H9 (cell line): Measurements from ENCODE around the gene MYH9. TPM values are rescaled to one million over a fixed set of nuclear protein-coding genes. Genes with fewer than 3 reads are reported as not detected.

Experiments used
- DNase-seq: peaks from one replicate; pipeline ENCODE4 v3.0.0-alpha.2; 2017
- H2AFZ ChIP-seq: one replicate; pipeline ENCODE4 v1.6.1; 2013; ENCODE audit warnings: mild to moderate bottlenecking, low read length, control low read depth, moderate library complexity
- H2AK5ac ChIP-seq: 2 replicates; pipeline ENCODE4 v1.6.1; 2013; ENCODE audit warnings: low read length, control low read depth, mixed read lengths; ENCODE audit not compliant: insufficient read length
- H2BK120ac ChIP-seq: one replicate; pipeline ENCODE4 v1.6.1; 2013; ENCODE audit warnings: low read depth, mild to moderate bottlenecking, low read length, control low read depth, inconsistent platforms; ENCODE audit not compliant: poor library complexity, severe bottlenecking
- H2BK12ac ChIP-seq: 2 replicates; pipeline ENCODE4 v1.6.1; 2013; ENCODE audit warnings: low read length, control low read depth, mixed read lengths, low read depth; ENCODE audit not compliant: insufficient read length
- H2BK15ac ChIP-seq: 2 replicates; pipeline ENCODE4 v1.6.1; 2013; ENCODE audit warnings: low read depth, low read length, control low read depth
- H2BK20ac ChIP-seq: one replicate; pipeline ENCODE4 v1.6.1; 2013; ENCODE audit warnings: low read depth, mild to moderate bottlenecking, low read length, control low read depth, inconsistent platforms; ENCODE audit not compliant: poor library complexity, severe bottlenecking
- H2BK5ac ChIP-seq: 2 replicates; pipeline ENCODE4 v1.6.1; 2013; ENCODE audit warnings: low read length, control low read depth, mixed read lengths; ENCODE audit not compliant: insufficient read length
- H3K14ac ChIP-seq: 2 replicates; pipeline ENCODE4 v1.6.1; 2013; ENCODE audit warnings: low read length, control low read depth; ENCODE audit not compliant: insufficient read depth
- H3K18ac ChIP-seq: 2 replicates; pipeline ENCODE4 v1.6.1; 2013; ENCODE audit warnings: low read depth, mild to moderate bottlenecking, mixed read lengths, low read length, control low read depth; ENCODE audit not compliant: insufficient read length
- H3K23ac ChIP-seq: 2 replicates; pipeline ENCODE4 v1.6.1; 2013; ENCODE audit warnings: low read length, control low read depth, mixed read lengths, low read depth; ENCODE audit not compliant: insufficient read length
- H3K23me2 ChIP-seq: 2 replicates; pipeline ENCODE4 v1.6.1; 2013; ENCODE audit warnings: low read depth, mild to moderate bottlenecking, mixed read lengths, low read length, control low read depth; ENCODE audit not compliant: insufficient read length, poor library complexity, severe bottlenecking
- H3K27ac ChIP-seq: 2 replicates; pipeline ENCODE4 v1.5.1; 2013; ENCODE audit warnings: low read length, control low read depth, mixed read lengths, low read depth; ENCODE audit not compliant: insufficient read length
- H3K27me3 ChIP-seq: 2 replicates; pipeline ENCODE4 v1.6.1; 2013; ENCODE audit warnings: low read length, control low read depth, inconsistent platforms; ENCODE audit not compliant: insufficient read depth
- H3K4ac ChIP-seq: 2 replicates; pipeline ENCODE4 v1.6.1; 2013; ENCODE audit warnings: low read depth, mild to moderate bottlenecking, control low read depth, inconsistent platforms, low read length, moderate library complexity
- H3K4me1 ChIP-seq: 2 replicates; pipeline ENCODE4 v1.6.1; 2013; ENCODE audit warnings: low read length, control low read depth, inconsistent platforms; ENCODE audit not compliant: insufficient read depth
- H3K4me2 ChIP-seq: 2 replicates; pipeline ENCODE4 v1.6.1; 2013; ENCODE audit warnings: low read length, control low read depth, mixed read lengths; ENCODE audit not compliant: insufficient read length, insufficient read depth
- H3K56ac ChIP-seq: 2 replicates; pipeline ENCODE4 v1.6.1; 2013; ENCODE audit warnings: low read depth, mild to moderate bottlenecking, mixed read lengths, low read length, control low read depth; ENCODE audit not compliant: insufficient read length
- H3K79me1 ChIP-seq: 2 replicates; pipeline ENCODE4 v1.6.1; 2013; ENCODE audit warnings: low read depth, mild to moderate bottlenecking, moderate library complexity, low read length, control low read depth, inconsistent platforms; ENCODE audit not compliant: insufficient read depth, poor library complexity, severe bottlenecking
- H3K79me2 ChIP-seq: 2 replicates; pipeline ENCODE4 v1.6.1; 2013; ENCODE audit warnings: low read length, control low read depth, inconsistent platforms; ENCODE audit not compliant: insufficient read depth
- H3K9ac ChIP-seq: 2 replicates; pipeline ENCODE4 v1.6.1; 2013; ENCODE audit warnings: low read length, control low read depth, mixed read lengths; ENCODE audit not compliant: insufficient read length; ENCODE audit errors: extremely low read depth
- H3K9me3 ChIP-seq: one replicate; pipeline ENCODE4 v1.6.1; 2013; ENCODE audit warnings: low read depth, low read length, inconsistent platforms; ENCODE audit not compliant: control insufficient read depth
- H3T11ph ChIP-seq: one replicate; pipeline ENCODE4 v1.6.1; 2013; ENCODE audit warnings: mild to moderate bottlenecking, low read length, control low read depth, inconsistent platforms
- H4K20me1 ChIP-seq: one replicate; pipeline ENCODE4 v1.6.1; 2013; ENCODE audit not compliant: control insufficient read depth, insufficient read length, insufficient read depth
- H4K5ac ChIP-seq: 2 replicates; pipeline ENCODE4 v1.6.1; 2013; ENCODE audit warnings: low read depth, mild to moderate bottlenecking, mixed read lengths, low read length, control low read depth; ENCODE audit not compliant: insufficient read length
- H4K8ac ChIP-seq: replicated peaks from 2 replicates; pipeline ENCODE4 v1.6.1; 2013; ENCODE audit warnings: low read length, control low read depth, mixed read lengths, low read depth; ENCODE audit not compliant: insufficient read length
- H4K91ac ChIP-seq: 2 replicates; pipeline ENCODE4 v1.6.1; 2013; ENCODE audit warnings: low read depth, mild to moderate bottlenecking, moderate library complexity, mixed read lengths, low read length, control low read depth; ENCODE audit not compliant: insufficient read length
- H3K27ac Mint-ChIP-seq, 3 experiments: 2 replicates in 2 of 3; 3 replicates in 1 of 3; pipeline ENCODE4 v1.8.0; 2020 to 2021; ENCODE audit warnings: mixed read lengths in 3 of 3, mild to moderate bottlenecking in 1 of 3, moderate library complexity in 1 of 3
- H3K27me3 Mint-ChIP-seq: 2 replicates; pipeline ENCODE4 v1.8.0; 2021; ENCODE audit warnings: low read depth, mild to moderate bottlenecking, moderate library complexity, mixed read lengths
- H3K36me3 Mint-ChIP-seq, 3 experiments: 2 replicates in 2 of 3; 3 replicates in 1 of 3; pipeline ENCODE4 v1.8.0; 2020 to 2021; ENCODE audit warnings: low read depth in 3 of 3, mixed read lengths in 3 of 3; ENCODE audit not compliant: insufficient read depth in 1 of 3
- H3K4me1 Mint-ChIP-seq, 2 experiments: 2 replicates each; pipeline ENCODE4 v1.8.0; 2020; ENCODE audit warnings: mixed read lengths in 2 of 2
- H3K4me3 Mint-ChIP-seq, 2 experiments: 2 replicates in 1 of 2; 3 replicates in 1 of 2; pipeline ENCODE4 v1.8.0; 2020 to 2021; ENCODE audit warnings: mild to moderate bottlenecking in 2 of 2, mixed read lengths in 2 of 2, moderate library complexity in 1 of 2
- H3K9me3 Mint-ChIP-seq, 2 experiments: 2 replicates in 1 of 2; 3 replicates in 1 of 2; pipeline ENCODE4 v1.8.0; 2020; ENCODE audit warnings: mild to moderate bottlenecking in 2 of 2, mixed read lengths in 2 of 2, moderate library complexity in 1 of 2
- WGBS: extraction: QIAGEN DNeasy Blood & Tissue Kit; methylation state at CpG from one replicate; pipeline ENCODE4 v1.1.7; 2013; ENCODE audit warnings: missing lambda C conversion rate, low lambda C conversion rate, mixed read lengths; ENCODE audit not compliant: insufficient read length; ENCODE audit errors: extremely low coverage; 5-methylcytosine and 5-hydroxymethylcytosine counted together
- total RNA-seq: library from RNA; stranded (reverse); gene quantifications from 2 replicates; pipeline ENCODE4 v1.2.1, GENCODE V29; 2021
- TF ChIP-seq, protein P1 (sequence below): fragments of 200-600 bp; sonication (generic); conservative IDR thresholded peaks from 3 replicates; pipeline ENCODE4 v1.8.0; 2021; ENCODE audit warnings: antibody characterized with exemption, mild to moderate bottlenecking

The MYH9 gene
- total RNA-seq, 1 experiment from 2014 or later = 266 TPM

DNA sequence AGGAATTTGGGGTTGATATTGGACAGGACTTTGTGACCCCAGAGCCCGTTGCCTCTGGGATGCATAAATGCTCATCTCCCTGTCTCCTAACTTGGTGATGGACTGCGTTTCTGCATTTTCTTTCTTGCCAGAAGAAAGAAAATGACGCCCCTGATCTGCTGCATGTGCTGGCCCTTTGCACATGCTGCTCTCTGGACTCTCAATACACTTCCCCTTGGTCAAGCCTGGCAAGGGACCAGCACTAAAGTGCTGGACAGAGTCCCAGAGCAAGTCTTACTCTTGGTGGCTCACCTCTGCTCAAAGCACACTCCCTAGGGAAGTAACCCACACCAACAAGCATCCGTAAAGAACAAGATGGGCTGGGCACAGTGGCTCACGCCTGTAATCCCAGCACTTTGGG, 40.7 kb downstream of the MYH9 start:
- no peak overlapping the region for H4K91ac ChIP-seq
- no peak overlapping the region for H3K56ac ChIP-seq
- no peak overlapping the region for H2AFZ ChIP-seq
- no peak overlapping the region for H2BK5ac ChIP-seq
- no peak overlapping the region for H3K14ac ChIP-seq
- Mint-ChIP-seq H3K27ac (peak overlapping the region in 2 of 3 experiments; percentile 27 to 49; a peak in 2 of 7 replicates), H3K36me3 (peaks cover 21 to 55% (median 25%) of the 10 kb centered on the region in 3 experiments), H3K9me3 (no peaks in the 10 kb centered on the region), H3K27me3 (no peaks in the 10 kb centered on the region), H3K4me1 (peaks cover 38 to 43% of the 10 kb centered on the region in 2 experiments), H3K4me3 (no peak overlapping the region)
- no CpG with 5 or more reads among the region's 5 CpGs for WGBS
- H2AK5ac ChIP-seq = no peak overlapping the region
- no peaks in the 10 kb centered on the region for H3K27me3 ChIP-seq
- no peak overlapping the region for H4K8ac ChIP-seq
- TF ChIP-seq, protein P1, sequence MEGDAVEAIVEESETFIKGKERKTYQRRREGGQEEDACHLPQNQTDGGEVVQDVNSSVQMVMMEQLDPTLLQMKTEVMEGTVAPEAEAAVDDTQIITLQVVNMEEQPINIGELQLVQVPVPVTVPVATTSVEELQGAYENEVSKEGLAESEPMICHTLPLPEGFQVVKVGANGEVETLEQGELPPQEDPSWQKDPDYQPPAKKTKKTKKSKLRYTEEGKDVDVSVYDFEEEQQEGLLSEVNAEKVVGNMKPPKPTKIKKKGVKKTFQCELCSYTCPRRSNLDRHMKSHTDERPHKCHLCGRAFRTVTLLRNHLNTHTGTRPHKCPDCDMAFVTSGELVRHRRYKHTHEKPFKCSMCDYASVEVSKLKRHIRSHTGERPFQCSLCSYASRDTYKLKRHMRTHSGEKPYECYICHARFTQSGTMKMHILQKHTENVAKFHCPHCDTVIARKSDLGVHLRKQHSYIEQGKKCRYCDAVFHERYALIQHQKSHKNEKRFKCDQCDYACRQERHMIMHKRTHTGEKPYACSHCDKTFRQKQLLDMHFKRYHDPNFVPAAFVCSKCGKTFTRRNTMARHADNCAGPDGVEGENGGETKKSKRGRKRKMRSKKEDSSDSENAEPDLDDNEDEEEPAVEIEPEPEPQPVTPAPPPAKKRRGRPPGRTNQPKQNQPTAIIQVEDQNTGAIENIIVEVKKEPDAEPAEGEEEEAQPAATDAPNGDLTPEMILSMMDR = no peak
- H3K9ac ChIP-seq = no peak overlapping the region
- no peaks in the 10 kb centered on the region for H4K20me1 ChIP-seq
- no peak overlapping the region for H3T11ph ChIP-seq
- no peak overlapping the region for H2BK12ac ChIP-seq
- no peak overlapping the region for H3K18ac ChIP-seq
- H3K27ac ChIP-seq = no peak overlapping the region
- H3K79me1 ChIP-seq = peaks cover 5% of the 10 kb centered on the region
- no peak overlapping the region for H2BK15ac ChIP-seq
- no peaks in the 10 kb centered on the region for H3K9me3 ChIP-seq
- H3K23me2 ChIP-seq = no peaks in the 10 kb centered on the region
- DNase-seq = no peak
- H3K4me1 ChIP-seq = no peaks in the 10 kb centered on the region; the same call in 1 of the 2 replicates
- no peak overlapping the region for H3K4me2 ChIP-seq
- H3K4ac ChIP-seq = no peak overlapping the region
- no peak overlapping the region for H2BK20ac ChIP-seq
- no peak overlapping the region for H2BK120ac ChIP-seq
- no peak overlapping the region for H4K5ac ChIP-seq
- H3K23ac ChIP-seq = no peak overlapping the region
- H3K79me2 ChIP-seq = peaks cover 11% of the 10 kb centered on the region; the same call in 1 of the 2 replicates
